Activated effector memory CD4-positive, alpha-beta T cell treated with anti-CD3 and anti-CD28 coated beads, Interleukin-2, amount 50 U/mL, for 16 hours (primary cell): ENCODE measurements around the gene SLC26A1.
A peak's percentile ranks its signal among the peaks of the same experiment; 100 is the strongest.

ENCODE experiments used
- DNase-seq: peaks from one replicate; pipeline ENCODE4 v3.0.0-alpha.2; 2020

SLC26A1 gene

GRCh38 chr4:1028574-1029220, 35.5 kb upstream of the SLC26A1 start:
- no peak for DNase-seq

DNA sequence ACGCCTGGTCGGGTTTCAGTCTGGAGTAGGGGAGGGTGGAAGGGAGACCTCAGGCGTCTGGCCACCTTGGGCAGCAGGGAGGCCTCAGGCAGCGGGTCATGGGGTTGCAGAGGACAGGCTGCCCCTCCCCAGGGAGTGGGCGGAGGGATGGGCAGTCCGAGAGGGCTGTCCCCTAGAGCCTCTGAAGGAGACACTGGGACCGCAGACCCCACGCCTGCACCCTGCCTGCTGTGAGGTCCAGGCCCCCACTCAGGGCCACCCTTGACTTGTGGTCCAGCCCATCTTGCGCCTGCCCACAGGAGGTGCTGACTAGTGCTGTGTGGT, 34.7 kb upstream of the SLC26A1 start:
- no peak for DNase-seq

GRCh38 chr4:1027219-1027914, 34.2 kb upstream of the SLC26A1 start:
- no peak for DNase-seq

GRCh38 chr4:1026115-1026514, 32.9 kb upstream of the SLC26A1 start:
- DNase-seq = peak; percentile 79

DNA sequence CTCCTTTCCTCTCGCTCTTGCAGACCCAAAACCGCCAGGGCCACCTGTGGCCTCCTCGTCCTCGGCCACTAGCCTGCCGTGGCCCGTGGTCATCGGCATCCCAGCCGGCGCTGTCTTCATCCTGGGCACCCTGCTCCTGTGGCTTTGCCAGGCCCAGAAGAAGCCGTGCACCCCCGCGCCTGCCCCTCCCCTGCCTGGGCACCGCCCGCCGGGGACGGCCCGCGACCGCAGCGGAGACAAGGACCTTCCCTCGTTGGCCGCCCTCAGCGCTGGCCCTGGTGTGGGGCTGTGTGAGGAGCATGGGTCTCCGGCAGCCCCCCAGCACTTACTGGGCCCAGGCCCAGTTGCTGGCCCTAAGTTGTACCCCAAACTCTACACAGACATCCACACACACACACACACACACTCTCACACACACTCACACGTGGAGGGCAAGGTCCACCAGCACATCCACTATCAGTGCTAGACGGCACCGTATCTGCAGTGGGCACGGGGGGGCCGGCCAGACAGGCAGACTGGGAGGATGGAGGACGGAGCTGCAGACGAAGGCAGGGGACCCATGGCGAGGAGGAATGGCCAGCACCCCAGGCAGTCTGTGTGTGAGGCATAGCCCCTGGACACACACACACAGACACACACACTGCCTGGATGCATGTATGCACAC, 31.8 kb upstream of the SLC26A1 start:
- no peak for DNase-seq

- DNase-seq = no peak
Observed at GRCh38 chr4:1023895-1024740, 30.9 kb upstream of the SLC26A1 start.

DNA sequence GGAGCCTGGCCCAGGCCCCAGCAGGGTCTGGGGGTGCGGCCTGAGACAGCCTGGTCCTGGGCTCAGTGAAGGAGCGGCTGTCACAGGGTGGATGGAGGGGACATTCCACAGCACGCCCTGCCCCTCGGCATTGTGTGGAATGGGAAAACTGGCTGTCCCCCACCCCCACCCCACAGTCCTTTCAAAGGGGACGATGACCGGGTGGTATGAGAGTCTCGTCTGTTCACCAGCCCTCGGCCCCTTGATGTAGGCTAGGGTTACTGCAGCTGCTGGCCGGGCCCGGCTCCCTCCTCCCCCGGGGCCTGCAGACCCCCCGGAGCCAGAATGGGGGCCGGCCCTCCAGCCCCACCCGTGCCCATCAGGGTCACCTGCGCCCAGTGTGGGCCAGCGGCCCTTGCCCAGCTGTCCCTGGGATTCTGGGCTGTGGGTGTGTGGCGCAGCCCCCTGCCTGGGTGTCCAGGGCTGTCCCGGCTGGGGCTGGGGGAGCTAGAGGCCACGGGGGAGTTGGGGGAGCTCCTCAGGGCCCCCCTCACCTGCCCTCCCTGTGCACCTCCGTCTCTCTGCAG, 30.0 kb upstream of the SLC26A1 start:
- DNase-seq = no peak

DNA sequence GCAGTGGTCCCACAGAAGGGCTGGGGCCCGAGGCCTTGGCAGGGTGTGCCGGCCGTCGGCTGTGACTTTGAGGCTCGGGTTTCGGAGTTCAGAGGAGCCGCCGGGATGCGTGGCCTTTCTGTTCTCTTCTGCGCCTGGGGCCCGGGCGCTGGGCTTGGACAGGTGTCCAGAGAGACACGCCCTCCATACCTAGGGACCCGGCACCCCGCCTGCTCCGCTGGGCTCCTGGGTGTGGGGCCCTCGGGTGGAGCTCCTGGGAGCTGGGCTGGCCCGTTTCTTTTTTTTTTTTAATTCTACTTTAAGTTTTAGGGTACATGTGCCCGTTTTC, 29.5 kb upstream of the SLC26A1 start:
- DNase-seq = no peak

DNA sequence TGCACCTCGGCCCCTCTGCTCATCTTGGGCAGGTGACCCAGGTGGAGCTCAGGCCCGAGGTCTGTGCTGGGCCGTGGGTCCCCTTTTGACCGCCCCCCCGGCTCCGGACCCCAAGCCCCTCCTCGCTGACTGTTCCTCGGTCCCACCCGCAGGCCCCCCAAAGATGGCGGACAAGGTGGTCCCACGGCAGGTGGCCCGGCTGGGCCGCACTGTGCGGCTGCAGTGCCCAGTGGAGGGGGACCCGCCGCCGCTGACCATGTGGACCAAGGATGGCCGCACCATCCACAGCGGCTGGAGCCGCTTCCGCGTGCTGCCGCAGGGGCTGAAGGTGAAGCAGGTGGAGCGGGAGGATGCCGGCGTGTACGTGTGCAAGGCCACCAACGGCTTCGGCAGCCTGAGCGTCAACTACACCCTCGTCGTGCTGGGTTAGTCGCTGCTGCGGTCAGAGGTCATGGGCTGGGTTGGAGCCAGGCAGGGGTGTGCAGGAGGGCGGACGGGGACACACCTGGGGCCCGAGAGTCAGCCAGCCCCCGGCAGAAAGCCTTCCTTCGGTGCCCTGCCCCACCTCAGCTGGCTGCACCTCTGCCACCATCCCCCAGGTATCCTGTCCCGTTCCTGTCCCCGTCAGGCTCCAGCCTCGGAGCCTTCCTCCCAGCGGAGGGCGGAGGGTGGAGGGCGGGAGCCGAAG, 29.0 kb upstream of the SLC26A1 start:
- no peak for DNase-seq

- no peak for DNase-seq
Observed at GRCh38 chr4:1021386-1022050, 28.3 kb upstream of the SLC26A1 start.

GRCh38 chr4:1019729-1020470, 26.7 kb upstream of the SLC26A1 start:
- DNase-seq = no peak

GRCh38 chr4:1019320-1019719, 26.1 kb upstream of the SLC26A1 start:
- DNase-seq = no peak

- no peak for DNase-seq
Observed at GRCh38 chr4:1018147-1019020, 25.2 kb upstream of the SLC26A1 start.

DNA sequence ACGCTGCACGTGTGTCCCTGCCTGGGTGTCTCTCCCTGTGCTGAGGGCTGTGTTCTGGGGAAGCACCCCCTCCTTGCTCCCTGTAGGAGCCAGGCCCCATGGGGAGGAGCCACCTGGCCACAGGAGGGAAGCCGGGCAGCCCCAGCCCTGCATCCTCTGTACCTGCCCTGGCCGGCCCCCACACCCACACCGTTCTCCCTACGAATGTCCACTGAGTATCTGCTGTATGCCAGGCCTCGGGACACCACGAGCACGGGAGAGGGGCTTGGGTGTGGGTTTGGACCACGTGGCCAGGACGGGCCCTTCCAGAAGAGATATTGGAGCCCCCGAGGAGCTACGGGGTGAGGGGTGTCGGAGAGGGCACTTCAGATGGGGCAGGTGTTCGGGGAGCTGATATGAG, 24.5 kb upstream of the SLC26A1 start:
- no peak for DNase-seq

DNA sequence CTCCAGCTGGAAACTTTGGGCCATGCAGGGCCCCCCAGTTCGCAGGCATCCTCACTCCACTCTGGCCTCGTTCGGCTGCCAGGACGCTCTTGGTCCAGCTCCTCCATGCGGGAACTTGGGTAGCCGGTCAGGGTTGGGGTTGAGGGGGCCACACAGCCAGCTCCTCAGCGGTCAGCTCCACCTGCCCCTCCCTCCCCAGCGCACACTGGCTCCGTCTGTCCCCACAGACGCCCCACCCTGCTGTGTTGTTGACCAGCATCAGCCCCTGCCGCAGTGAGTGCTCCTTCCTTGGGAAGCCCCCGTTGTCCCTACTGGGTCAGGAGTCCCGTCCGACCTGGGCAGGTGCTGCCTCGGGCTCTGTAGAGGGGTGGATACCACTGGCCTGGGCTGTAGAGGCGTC, 24.0 kb upstream of the SLC26A1 start:
- DNase-seq = no peak

- DNase-seq = no peak
Observed at GRCh38 chr4:1015746-1016145, 22.5 kb upstream of the SLC26A1 start.

DNA sequence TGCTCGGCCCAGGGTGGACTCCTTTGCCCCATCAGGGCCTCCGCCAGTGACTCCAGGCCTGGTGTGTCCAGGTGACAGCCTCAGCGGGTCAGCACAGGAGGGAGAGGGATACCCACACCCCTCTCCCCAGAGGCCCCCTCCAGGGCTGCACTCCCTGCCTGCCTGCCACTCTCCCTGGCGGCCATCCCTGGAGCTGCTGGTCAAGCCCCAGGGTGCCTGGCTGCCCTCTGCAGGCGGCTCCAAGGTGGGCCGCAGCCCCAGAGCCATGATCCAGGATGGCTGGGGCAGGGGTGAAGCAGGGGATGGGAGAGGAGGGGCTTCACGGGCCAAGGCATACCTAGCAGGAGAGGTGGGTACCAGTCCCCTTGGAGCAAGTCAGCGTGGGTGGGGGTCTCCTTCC, 22.0 kb upstream of the SLC26A1 start:
- no peak for DNase-seq

- DNase-seq = no peak
Observed at GRCh38 chr4:1014291-1015167, 21.3 kb upstream of the SLC26A1 start.
